PC-3 (cell line): ENCODE data around the gene HS3ST5. TPM values are rescaled to one million over a fixed set of nuclear protein-coding genes. Genes with fewer than 3 reads are reported as not detected.

ENCODE experiments used
- ATAC-seq: fragments of 200-7000 bp; cut with Tn5 transposase; 2 replicates; pipeline ENCODE4 v1.9.1; 2020; ENCODE audit warnings: mild to moderate bottlenecking, moderate library complexity
- BruUV-seq: library from RNA; stranded (reverse); fragments of 400-500 nt; replicated peaks from 2 replicates; lab custom pipeline; 2021; lab: Mats Ljungman, UMichigan
- CTCF ChIA-PET: fragments of 300-600 bp; sonication (Branson Sonifier 250); formaldehyde crosslinking; loops from one replicate; lab custom pipeline; 2022; ENCODE audit warnings: antibody characterized with exemption; lab: Charles Lee
- POLR2A ChIA-PET: fragments of 300-600 bp; sonication (Branson Sonifier 250); formaldehyde crosslinking; loops from one replicate; lab custom pipeline; 2022; ENCODE audit warnings: antibody characterized with exemption; ENCODE audit not compliant: unreplicated experiment; lab: Charles Lee
- DNase-seq: peaks from one replicate; pipeline ENCODE4 v3.0.0-alpha.2; 2015
- H2AFZ ChIP-seq: fragments of 300-600 bp; sonication (generic); 2 replicates; pipeline ENCODE4 v1.6.0; 2016; ENCODE audit warnings: antibody characterized with exemption, low read length
- H3F3A ChIP-seq: fragments of 300-600 bp; sonication (generic); one replicate; pipeline ENCODE4 v1.6.0; 2017; ENCODE audit warnings: antibody characterized with exemption, low read length, control low read depth, mild to moderate bottlenecking; ENCODE audit not compliant: unreplicated experiment
- H3K27ac ChIP-seq: fragments of 300-600 bp; sonication (generic); 2 replicates; pipeline ENCODE4 v1.5.1; 2016; ENCODE audit warnings: mild to moderate bottlenecking, low read length
- H3K27me3 ChIP-seq: fragments of 300-600 bp; sonication (generic); 2 replicates; pipeline ENCODE4 v1.6.1; 2016; ENCODE audit warnings: low read length, mixed read lengths
- H3K36me3 ChIP-seq: fragments of 300-600 bp; sonication (generic); 2 replicates; pipeline ENCODE4 v1.6.1; 2016; ENCODE audit warnings: low read depth, mixed run types, low read length, mixed read lengths
- H3K4me1 ChIP-seq: fragments of 300-600 bp; sonication (generic); 2 replicates; pipeline ENCODE4 v1.5.1; 2016; ENCODE audit warnings: low read length; ENCODE audit not compliant: insufficient read depth
- H3K4me2 ChIP-seq: fragments of 300-600 bp; sonication (generic); 2 replicates; pipeline ENCODE4 v1.6.0; 2016; ENCODE audit warnings: low read length
- H3K4me3 ChIP-seq: fragments of 300-600 bp; sonication (generic); 2 replicates; pipeline ENCODE4 v1.5.1; 2016; ENCODE audit warnings: mild to moderate bottlenecking, low read length, mixed read lengths
- H3K79me2 ChIP-seq: fragments of 300-600 bp; sonication (generic); 2 replicates; pipeline ENCODE4 v1.6.1; 2017; ENCODE audit warnings: low read length, mixed read lengths
- H3K9ac ChIP-seq: fragments of 300-600 bp; sonication (generic); 2 replicates; pipeline ENCODE4 v1.6.0; 2016; ENCODE audit warnings: mild to moderate bottlenecking, low read length
- H3K9me2 ChIP-seq: fragments of 300-600 bp; sonication (generic); replicated peaks from 2 replicates; pipeline ENCODE4 v1.6.1; 2016; ENCODE audit warnings: mixed run types, low read length, mixed read lengths
- H3K9me3 ChIP-seq: fragments of 300-600 bp; sonication (generic); 2 replicates; pipeline ENCODE4 v1.6.1; 2016; ENCODE audit warnings: low read length, mixed read lengths
- H4K20me1 ChIP-seq: fragments of 300-600 bp; sonication (generic); 2 replicates; pipeline ENCODE4 v1.6.1; 2016; ENCODE audit warnings: low read length, mixed read lengths
- CTCF ChIP-seq: fragments of 300-600 bp; sonication (generic); conservative IDR thresholded peaks from 2 replicates; pipeline ENCODE4 v1.5.1; 2017; ENCODE audit warnings: antibody characterized with exemption, low read depth, mild to moderate bottlenecking, low read length
- EZH2 ChIP-seq: fragments of 300-600 bp; sonication (generic); IDR thresholded peaks from one replicate; pipeline ENCODE4 v1.6.1; 2017; ENCODE audit warnings: antibody characterized with exemption, mild to moderate bottlenecking, low read length; ENCODE audit not compliant: unreplicated experiment
- EZH2phosphoT487 ChIP-seq: fragments of 300-600 bp; sonication (generic); IDR thresholded peaks from 2 replicates; pipeline ENCODE4 v1.6.1; 2018; ENCODE audit warnings: mild to moderate bottlenecking, antibody characterized with exemption, low read length, borderline replicate concordance
- intact Hi-C: fragments of 100-400 bp; cut with micrococcal nuclease; formaldehyde crosslinking; loops from 2 replicates; pipeline ENCODE4 v1.9.0; 2023
- total RNA-seq: library from RNA; depleted of rRNA; stranded (reverse); fragments of >200 nt; gene quantifications from 2 replicates; pipeline ENCODE4 v1.2.3, GENCODE V29; 2014

The HS3ST5 gene
- total RNA-seq, 1 experiment from 2014 or later = 1.2 TPM

- H3K4me3 ChIP-seq = peak overlapping the region; percentile 94
- CTCF ChIA-PET = interaction anchor here (0.6 to 1.7 kb wide), 2 partner anchors 22 to 112 kb away, joined by 3 to 8 read pairs; no protein-coding TSS in a partner anchor
Measured at GRCh38 chr6:114342086-114342825, 567 bp downstream of the HS3ST5 start.

DNA sequence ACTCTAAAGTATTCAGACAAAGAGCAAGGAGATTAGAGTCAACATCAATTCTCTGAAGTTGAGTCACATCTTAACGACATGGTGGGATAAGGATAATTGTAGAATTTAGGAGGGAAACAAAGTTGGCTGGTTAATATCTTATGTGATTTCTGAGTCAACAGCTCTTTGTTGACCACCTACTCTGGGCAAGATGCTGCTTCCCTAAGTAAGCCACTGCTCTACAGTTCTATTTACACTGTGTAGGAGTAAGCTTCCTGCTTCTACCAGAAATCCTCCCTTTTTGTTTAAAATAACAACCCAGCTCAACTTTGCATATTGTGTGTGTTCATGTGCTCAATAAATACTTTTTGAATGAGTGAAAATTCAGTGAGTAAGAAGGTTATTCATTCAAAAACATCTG lies 3.1 kb downstream of the HS3ST5 start:
- peak overlapping the region; percentile 99 for H3K4me2 ChIP-seq
- no peak overlapping the region for H2AFZ ChIP-seq
- no peaks in the 10 kb centered on the region for H3K9me3 ChIP-seq
- H4K20me1 ChIP-seq = no peaks in the 10 kb centered on the region
- H3K9me2 ChIP-seq = no peaks in the 10 kb centered on the region
- POLR2A ChIA-PET = interaction anchor here (0.6 to 0.7 kb wide), 3 partner anchors 50 to 140 kb away, joined by 3 to 5 read pairs (median 4); no protein-coding TSS in a partner anchor
- DNase-seq (peak; percentile 84), ATAC-seq (peak; percentile 62)
- H3K79me2 ChIP-seq = peaks cover 19% of the 10 kb centered on the region
- peak overlapping the region; percentile 55 for H3K4me3 ChIP-seq
- H3K36me3 ChIP-seq = no peaks in the 10 kb centered on the region
- intact Hi-C loops = loop anchor here (1.0 to 10.0 kb wide), 5 partner anchors 125 to 1555 kb away; no protein-coding TSS in a partner anchor
- H3K9ac ChIP-seq = no peak overlapping the region
- CTCF ChIA-PET = interaction anchor here (0.5 kb wide), 1 partner anchor 133 kb away, joined by 4 read pairs; no protein-coding TSS in a partner anchor
- H3K27ac ChIP-seq = peak overlapping the region; percentile 56
- H3F3A ChIP-seq = no peaks in the 10 kb centered on the region
- H3K27me3 ChIP-seq = no peaks in the 10 kb centered on the region
- TF ChIP-seq CTCF = no peak
- TF ChIP-seq EZH2phosphoT487 = no peak
- no peak for TF ChIP-seq EZH2
- BruUV-seq = no TSS peak
- peaks cover 32% of the 10 kb centered on the region for H3K4me1 ChIP-seq

More at GRCh38 chr6:114342086-114342825, 567 bp downstream of the HS3ST5 start:
- H2AFZ ChIP-seq = peak overlapping the region; percentile 79
- no peaks in the 10 kb centered on the region for H3K27me3 ChIP-seq
- H3K27ac ChIP-seq = no peak overlapping the region
- peak; percentile 3 for ATAC-seq
- peaks cover 19% of the 10 kb centered on the region for H3K79me2 ChIP-seq
- intact Hi-C loops = loop anchor here (5.0 to 10.0 kb wide), 4 partner anchors 123 to 1553 kb away; no protein-coding TSS in a partner anchor
- no peaks in the 10 kb centered on the region for H3K36me3 ChIP-seq
- H3K4me1 ChIP-seq = peaks cover 44% of the 10 kb centered on the region
- no TSS peak for BruUV-seq
- TF ChIP-seq EZH2 (no peak), EZH2phosphoT487 (no peak), CTCF (no peak)
- H3K9me2 ChIP-seq = no peaks in the 10 kb centered on the region
- no peaks in the 10 kb centered on the region for H3K9me3 ChIP-seq
- H3F3A ChIP-seq = no peaks in the 10 kb centered on the region
- POLR2A ChIA-PET = interaction anchor here (0.6 kb wide), 1 partner anchor 65 kb away, joined by 3 read pairs; no protein-coding TSS in a partner anchor
- DNase-seq = peak; percentile 35
- peak overlapping the region; percentile 55 for H3K9ac ChIP-seq
- no peaks in the 10 kb centered on the region for H4K20me1 ChIP-seq
- H3K4me2 ChIP-seq = peak overlapping the region; percentile 99

- no peak for ATAC-seq
- CTCF ChIA-PET = no interaction called here
- BruUV-seq = no TSS peak
Measured at GRCh38 chr6:114334237-114334636, 8.6 kb downstream of the HS3ST5 start.

More at GRCh38 chr6:114334237-114334636, 8.6 kb downstream of the HS3ST5 start:
- TF ChIP-seq CTCF (no peak), EZH2 (no peak), EZH2phosphoT487 (no peak)
- Histone ChIP-seq H4K20me1 (no peaks in the 10 kb centered on the region), H3K9me3 (no peaks in the 10 kb centered on the region), H3F3A (no peaks in the 10 kb centered on the region), H2AFZ (no peak overlapping the region), H3K4me3 (no peak overlapping the region), H3K9ac (no peak overlapping the region), H3K4me2 (no peak overlapping the region), H3K27me3 (no peaks in the 10 kb centered on the region), H3K36me3 (no peaks in the 10 kb centered on the region), H3K4me1 (peaks cover 10% of the 10 kb centered on the region), H3K27ac (no peak overlapping the region), H3K9me2 (no peaks in the 10 kb centered on the region), H3K79me2 (peaks cover 12% of the 10 kb centered on the region)
- no peak for DNase-seq
- intact Hi-C loops = no loop called here
- POLR2A ChIA-PET = no interaction called here
